CD4-positive, alpha-beta T cell treated with Interleukin-4 for 1 hour (primary cell): ENCODE data around the gene SUSD2.
"Not testable (repeated sequence)": the region's sequence is repeated elsewhere in the genome, so short reads cannot be mapped to it uniquely, and the experiment has no call there.

Experiments
- DNase-seq, 2 donors: peaks; one replicate each; pipeline ENCODE4 v3.0.0-alpha.2; 2020 to 2022

Gene SUSD2

DNA sequence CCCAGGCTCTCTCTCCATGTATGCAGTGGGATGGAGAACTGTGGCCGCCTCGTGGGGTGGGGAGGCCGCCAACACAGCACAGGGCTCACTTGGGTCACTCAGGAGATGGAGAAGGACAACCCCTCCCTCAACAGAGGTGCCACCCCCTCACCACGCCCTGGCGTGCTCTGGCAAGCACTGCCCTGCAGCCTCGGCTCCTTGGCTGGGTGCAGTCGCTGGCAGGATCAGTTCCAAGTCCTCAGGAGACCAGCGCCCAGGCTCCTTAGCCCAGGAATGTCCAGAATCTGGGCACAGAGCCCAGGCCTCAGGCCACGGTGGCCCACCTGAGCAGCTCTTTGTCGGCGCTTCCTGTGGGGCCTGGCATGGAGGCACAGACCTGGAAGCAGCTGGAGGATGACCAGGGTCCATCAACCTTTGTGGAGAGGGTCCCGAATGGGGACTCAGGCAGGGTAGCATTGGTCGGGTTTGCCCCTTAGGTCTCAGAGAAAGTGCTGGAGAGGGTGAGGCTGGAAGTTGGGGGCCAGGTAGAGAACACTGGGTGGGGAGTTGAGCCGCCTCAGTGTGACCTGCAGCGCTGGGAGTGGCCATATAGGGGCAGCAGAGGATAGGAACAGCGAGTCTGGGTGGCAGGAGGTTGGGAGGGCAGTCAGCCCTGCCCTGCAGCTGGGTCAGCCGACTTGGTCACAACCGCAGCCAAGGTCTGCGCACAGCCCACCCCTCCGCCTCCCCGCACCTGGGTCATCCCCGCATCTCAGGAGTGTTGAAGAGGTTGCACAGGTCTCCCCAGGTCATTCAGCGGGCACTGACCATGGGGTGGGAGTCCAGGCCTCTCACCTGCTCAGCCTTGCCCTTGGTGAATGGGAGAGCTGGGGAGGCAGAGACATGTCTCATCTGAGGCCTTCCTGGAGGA is 8.2 kb downstream of the SUSD2 start:
- peak; percentile 38 to 48 for DNase-seq

DNA sequence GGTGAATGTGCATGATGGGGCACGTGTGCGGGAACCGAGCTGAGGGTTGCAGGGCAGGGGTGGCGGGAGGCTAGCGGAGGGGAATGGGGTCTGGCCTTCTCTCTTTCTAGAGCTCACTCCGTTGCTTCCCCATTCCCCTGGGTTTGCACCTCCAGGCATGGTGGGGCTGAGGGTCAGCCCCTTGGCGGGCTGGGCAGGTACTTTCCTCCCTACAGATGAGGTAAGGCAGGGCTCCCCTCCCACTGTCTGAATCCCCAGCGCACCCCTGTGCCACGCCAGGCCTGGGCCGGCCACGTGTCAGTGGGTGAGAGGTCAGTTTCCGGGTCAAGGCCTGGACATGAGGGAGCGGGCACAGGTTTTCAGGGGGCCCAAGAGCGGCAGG is 8.9 kb downstream of the SUSD2 start:
- DNase-seq, result no peak

DNA sequence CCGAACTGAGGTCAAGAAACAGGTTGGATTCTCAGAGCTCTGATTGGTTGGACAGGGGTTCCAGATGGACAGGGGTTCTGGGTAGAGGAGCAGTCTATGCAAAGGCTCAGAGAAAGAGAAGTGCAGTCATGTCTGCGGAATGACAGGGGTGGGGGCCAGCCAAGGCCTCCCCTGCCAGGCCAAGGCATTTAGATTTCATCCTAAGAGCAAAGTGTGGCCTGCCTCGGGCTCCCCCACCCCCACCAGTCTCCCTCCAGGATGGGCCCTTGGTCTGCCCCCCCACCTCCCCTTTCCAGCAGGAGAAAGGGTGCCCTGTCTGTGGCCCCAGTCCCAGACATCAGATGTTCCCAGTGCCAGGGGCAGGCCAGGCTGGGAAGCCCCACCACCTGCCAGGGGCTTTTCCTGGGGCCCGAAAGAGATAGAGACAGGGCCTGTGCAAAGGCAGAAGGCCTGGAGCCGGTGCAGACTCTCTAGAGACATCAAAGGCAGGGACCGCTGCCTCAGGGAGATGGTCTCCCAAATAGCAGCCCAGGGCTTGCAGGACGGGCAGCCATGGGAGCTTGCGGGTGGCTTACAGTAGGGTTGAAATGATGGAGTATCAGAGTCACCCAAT is 9.4 kb downstream of the SUSD2 start:
- no peak for DNase-seq

DNA sequence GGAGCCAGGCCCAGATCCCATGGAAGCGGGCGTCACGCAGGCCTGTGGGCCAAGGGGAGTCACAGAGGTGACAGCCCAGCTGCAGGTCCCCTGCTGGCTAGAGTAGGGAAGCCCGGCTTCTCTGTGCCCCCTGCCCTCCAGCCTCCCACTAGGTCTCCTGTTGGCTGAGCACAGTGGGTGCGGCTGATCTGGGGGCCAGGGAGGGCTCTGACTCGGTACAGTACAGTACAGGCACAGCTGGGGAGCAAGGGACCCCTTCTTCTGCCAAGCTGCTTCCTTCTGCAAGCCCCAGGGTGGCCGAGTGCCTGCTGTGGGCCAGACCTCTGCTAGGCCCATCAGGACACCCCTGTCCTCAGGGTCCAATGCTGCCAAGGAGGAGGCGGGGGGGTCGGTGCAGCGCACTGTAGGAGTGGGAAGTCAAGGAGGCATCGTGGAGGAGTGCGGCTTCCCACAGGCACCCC is 10.1 kb downstream of the SUSD2 start:
- no peak for DNase-seq

DNA sequence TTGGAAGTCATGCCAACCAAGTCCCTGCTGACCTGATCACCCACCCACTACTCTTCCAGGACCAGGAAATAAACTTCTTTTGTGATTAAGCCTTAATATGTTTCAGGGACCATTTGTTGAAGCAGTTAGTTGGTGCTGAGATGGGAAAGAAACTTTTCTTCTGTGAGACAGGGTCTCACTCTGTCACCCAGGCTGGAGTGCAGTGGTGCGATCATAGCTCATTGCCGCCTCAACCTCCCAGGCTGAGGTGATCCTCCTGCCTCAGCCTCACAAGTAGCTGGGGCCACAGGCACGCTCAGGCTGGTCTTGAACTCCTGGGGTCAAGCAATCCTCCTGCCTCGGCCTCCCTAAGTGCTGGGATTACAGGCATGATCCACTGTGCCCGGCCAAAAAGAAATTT is 10.6 kb downstream of the SUSD2 start:
- no peak for DNase-seq

DNA sequence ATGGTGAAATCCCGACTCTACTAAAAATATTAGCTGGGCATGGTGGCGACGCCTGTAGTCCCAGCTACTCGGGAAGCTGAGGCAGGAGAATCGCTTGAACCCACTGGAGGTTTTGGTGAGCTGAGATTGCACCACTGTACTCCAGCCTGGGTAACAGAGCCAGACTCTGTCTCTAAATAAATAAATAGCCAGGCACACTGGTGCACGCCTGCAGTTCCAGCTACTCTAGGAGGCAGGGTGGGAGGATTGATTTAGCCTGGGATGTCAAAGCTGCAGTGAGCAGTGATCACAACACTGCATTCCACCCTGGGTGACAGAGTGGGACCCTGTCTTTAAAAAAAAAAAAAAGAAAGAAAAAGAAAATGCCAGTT is 17.4 kb downstream of the SUSD2 start:
- DNase-seq, result no peak

DNA sequence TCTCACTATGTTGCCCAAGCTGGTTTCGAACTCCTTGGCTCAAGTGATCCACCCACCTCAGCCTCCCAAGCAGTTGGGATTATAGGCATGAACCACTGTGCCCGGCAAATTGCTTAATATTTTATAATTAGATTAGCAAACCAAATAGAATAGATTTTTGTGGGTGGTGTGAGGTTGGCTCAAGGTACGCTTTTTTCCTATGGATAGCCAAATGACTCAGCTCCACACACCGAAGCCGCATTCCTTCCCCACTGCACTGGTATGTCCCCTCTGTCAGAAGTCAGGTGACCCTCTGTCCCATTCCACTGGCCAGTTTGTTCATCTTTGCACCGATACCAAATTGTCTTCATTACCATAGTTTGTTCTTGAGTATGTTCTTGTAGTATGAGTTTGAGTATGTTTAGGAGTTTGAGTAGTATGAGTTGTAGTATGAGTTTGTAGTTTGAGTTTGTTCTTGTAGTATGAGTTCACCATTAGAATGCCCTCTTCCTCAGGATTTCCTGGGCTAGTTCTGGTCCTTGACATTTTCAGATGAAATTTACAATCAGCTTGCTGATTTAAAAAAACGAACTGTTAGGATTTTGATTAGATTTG is 19.4 kb downstream of the SUSD2 start:
- no peak for DNase-seq

DNA sequence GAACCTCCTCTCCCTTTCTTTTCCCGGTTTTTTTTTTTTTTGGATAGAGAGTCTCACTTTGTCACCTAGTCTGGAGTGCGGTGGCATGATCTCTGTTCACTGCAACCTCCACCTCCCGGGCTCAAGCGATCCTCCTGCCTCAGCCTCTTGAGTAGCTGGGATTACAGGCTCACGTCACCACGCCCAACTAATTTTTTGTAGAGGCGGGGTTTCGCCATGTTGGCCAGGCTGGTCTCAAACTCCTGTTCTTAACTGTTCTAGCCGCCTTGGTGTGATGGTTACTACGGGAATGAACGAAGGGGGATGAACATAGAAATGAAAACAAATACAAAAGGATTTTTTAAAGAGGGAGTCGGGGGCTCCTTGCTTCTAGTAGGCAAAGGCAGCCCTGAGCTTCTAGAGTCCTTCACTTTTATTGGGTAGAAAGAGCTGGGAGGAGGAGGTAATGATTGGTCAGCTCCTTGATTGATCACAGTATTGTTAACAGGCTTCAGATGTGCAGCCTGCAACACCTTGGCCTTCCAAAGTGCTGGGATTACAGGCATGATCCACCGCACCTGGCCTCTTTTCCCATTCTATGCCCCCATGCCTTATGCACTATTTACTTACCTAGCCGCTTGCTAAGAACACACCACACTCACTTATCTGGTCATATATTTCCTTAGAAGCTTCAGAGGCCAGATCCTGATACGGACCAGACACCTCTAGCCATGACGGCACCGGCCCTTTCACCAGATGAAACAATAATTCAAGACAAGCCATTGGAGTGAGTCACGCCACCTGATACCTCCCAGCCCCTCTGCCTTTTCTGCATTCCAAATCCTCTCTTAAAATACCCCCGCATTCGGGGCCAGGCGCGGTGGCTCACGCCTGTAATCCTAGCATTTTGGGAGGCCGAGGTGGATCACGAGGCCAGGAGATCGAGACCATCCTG is 20.7 kb downstream of the SUSD2 start:
- DNase-seq, result no peak

DNA sequence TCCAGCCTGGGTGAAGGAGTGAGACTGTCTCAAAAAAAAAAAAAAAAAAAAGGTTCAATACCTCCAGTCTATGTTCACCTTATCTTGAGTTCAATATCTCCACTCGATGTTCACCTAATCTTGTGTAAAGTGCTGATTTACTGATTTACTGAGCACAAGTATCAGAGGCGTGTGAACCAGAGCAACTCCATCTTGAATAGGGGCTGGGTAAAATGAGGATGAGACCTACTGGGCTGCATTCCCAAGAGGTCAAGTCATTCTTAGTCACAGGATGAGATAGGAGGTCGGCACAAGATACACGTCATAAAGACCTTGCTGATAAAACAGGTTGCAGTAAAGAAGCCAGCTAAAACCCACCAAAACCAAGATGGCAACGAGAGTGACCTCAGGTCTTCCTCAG is 22.6 kb downstream of the SUSD2 start:
- DNase-seq, result not testable (repeated sequence)

DNA sequence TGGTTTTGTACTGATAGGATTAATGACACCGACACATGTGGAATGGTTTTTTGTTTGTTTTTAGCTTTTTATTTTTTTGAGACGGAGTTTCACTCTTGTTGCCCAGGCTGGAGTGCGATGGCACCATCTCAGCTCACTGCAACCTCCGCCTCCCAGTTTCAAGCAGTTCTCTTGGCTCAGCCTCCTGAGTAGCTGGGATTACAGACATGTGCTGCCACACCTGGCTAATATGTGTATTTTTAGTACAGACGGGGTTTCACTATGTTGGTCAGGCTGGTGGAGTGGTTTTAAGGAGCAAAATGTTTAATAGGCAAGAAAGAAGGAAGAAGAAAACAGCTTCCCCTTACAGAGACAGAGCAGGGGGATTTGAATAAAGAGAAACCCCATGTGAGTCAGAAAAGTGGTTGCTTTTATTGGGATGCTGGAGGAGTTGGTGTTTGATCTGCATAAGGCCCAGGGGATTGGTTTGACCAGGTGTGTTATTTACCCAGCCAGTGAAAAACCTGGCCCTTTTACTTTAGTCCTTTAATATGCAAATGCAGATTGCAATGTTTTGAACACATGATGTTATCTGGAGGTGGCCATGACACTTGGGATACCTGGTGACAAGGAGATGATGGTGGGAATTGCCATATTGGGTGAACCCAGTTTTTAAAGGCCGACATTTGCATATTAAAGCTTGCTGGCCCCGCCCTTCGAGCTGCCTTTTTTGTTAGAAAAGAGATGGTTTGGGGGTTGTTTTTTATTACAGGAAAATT is 24.3 kb downstream of the SUSD2 start:
- DNase-seq, result no peak

DNA sequence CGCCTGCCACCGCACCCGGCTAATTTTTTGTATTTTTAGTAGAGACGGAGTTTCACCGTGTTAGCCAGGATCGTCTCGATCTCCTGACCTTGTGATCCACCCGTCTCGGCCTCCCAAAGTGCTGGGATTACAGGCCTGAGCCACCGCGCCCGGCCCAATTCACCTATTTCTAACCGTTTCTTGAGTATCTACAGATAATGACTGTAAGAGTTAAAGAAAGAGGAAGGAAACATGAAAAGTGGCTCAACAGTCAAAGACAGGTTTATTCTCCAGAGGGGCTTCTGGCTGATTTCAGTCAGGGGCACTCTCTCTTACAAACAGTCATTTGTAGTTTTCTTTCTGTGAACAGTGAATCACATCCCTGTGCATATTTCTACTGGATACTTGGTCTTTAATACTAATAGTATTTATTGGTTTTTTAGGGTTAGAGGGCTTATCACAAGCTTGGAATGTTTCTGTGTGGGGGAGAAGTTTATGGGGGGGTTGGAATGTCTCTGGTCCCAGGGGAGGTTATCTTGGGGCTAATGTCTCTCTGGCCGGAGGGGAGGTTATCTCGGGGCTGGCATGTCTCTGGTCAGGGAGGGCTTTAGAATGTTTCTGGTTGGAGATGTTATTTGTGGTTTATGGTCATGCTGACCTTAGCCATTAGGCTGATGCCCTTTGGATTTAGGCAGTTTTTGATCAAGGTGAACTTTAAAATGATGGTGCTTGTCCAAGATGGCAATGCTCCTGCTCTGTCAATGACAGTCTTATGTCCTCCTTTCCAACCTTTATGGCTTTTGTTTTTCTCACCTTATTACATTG is 25.4 kb downstream of the SUSD2 start:
- not testable (repeated sequence) for DNase-seq

DNA sequence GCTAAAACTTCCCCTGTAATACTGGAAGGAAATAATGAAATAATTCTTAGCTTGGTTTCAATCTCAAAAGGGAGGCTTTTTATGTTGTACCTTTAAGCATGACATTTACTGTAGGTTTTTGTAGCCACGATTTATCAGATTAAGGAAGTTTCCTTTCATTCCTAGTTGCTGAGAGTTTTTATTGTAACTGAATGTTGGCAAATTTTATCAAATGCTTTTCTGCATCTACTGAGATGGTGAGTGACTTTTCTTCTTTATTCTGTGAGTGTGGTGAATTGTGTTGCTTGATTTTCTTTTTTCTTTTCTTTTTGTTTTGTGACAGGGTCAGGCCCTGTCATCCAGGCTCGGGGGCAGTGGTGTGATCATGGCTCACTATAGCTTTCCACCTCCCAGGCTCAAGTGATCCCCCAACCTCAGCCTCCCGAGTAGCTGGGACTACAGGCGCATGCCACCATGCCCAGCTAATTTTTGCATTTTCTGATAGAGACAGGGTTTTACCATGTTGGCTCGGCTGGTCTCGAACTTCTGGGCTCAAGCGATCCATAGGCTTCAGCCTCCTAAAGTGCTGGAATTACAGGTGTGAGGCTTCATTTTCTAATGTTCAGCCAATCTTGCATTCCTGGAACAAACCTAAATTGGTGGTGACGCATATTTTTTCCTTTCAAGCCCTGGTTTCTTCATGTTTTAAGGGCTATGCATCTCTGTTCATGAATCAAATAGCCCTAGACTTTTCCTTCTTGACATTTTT is 26.2 kb downstream of the SUSD2 start:
- no peak for DNase-seq

DNA sequence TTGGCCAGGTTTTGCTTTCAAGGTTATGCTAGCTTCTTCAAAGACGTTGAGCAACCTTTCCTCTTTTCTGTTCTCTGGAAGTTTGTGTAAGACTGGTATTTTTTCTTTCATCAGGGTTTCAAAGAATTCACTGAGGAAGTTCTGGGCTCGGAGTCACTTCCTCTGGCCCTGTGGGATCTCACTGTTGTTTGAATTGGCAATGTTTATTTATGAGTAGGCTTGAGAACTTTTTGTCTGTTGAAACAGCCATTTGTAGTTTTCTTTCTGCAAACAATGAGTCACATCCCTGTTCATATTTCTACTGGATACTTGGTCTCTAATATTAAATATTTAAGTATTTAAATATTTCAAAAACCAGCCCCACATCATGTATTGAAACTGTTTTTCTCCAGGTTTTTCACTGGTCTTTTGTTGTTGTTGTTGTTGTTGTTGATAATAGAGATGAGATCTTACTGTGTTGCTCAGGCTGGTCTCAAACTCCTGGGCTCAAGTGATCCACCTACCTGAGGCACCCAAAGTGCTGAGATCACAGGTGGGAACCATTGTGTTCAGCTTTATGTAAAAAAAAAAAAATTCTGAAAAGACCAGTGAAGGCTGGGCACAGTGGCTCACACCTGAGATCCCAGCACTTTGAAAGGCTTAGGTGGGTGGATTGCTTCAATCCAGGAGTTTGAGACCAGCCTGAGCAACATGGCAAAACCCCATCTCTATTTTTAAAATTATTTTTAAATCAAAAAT is 26.9 kb downstream of the SUSD2 start:
- peak; percentile 38 to 67 for DNase-seq

DNA sequence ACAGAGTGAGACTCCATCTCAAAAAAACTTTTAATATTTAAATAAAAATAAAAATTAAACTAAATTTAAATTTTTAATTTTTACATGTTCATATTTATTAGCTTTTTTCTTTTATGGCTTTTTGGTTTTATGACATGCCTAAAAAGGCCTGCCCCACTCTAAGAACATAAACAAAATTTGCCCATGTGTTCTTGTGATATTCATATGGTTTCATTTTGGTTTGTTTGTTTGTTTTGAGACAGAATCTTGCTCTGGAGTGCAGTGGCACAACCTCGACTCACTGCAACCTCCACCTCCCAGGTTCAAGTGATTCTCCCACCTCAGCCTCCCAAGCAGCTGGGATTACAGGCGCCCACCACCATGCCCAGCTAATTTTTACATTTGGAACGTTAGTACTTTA is 27.7 kb downstream of the SUSD2 start:
- DNase-seq, result no peak

DNA sequence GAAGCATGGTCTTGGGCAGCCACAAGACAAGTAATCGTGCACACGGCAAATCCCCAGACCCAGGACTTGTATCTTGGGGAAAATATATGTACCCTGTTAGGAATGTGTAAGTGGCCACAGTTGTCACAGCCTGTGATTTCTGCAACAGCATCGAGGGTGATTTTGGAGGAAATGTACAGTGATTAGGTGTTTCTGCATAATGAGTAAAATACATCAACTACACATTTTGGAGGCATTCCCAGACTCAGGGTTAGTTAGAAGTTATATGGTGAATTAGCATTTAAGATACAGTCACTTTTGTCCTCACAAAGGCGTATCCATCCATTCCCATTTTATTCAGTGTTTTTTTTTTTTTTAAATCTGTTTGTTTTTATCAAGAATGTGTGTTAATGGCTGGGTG is 28.4 kb downstream of the SUSD2 start:
- DNase-seq, result no peak

DNA sequence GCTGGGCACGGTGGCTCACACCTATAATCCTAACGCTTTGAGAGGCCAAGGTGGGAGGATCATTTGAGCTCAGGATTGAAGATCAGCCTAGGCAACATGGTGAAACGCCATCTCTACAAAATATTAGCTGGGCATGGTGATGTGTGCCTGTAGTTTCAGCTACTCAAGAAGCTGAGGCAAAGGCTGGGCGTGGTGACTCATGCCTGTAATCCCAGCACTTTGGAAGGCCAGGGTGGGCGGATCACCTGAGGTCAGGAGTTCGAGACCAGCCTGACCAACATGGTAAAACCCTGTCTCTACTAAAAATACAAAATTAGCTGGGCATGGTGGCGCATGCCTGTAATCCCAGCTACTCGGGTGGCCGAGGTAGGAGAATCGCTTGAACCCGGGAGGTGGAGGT is 29.1 kb downstream of the SUSD2 start:
- not testable (repeated sequence) for DNase-seq

DNA sequence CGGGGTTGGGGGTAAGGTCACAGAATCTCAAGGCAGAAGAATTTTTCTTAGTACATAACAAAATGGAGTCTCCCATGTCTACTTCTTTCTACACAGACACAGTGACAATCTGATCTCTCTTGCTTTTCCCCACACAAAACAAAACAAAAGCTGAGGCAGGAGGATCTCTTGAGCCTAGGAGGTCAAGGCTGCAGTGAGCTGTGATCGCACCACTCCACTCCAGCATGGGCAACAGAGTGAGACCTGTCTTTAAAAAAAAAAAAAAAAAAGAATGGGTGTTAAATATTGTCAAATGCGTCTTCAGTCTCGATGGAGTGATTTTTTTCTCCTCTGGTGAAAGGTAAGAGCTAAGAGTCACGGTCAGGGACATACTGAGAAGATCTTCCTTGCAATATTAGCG is 30.4 kb downstream of the SUSD2 start:
- not testable (repeated sequence) for DNase-seq

DNA sequence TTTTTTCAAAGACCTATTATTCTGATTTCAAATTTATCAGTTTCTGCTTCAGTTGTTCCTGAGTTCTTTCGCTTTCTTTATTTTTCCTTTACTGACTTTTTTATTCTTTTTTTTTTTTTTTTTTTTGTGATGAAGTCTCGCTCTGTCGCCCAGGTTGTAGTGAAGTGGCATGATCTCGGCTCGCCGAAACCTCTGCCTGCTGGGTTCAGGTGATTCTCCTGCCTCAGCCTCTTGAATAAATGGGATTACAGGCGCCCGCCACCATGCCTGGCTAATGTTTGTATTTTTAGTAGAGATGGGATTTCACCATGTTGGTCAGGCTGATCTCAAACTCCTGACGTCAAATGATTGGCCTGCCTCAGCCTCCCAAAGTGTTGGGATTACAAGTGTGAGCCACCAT is 31.8 kb downstream of the SUSD2 start:
- DNase-seq, result not testable (repeated sequence)

DNA sequence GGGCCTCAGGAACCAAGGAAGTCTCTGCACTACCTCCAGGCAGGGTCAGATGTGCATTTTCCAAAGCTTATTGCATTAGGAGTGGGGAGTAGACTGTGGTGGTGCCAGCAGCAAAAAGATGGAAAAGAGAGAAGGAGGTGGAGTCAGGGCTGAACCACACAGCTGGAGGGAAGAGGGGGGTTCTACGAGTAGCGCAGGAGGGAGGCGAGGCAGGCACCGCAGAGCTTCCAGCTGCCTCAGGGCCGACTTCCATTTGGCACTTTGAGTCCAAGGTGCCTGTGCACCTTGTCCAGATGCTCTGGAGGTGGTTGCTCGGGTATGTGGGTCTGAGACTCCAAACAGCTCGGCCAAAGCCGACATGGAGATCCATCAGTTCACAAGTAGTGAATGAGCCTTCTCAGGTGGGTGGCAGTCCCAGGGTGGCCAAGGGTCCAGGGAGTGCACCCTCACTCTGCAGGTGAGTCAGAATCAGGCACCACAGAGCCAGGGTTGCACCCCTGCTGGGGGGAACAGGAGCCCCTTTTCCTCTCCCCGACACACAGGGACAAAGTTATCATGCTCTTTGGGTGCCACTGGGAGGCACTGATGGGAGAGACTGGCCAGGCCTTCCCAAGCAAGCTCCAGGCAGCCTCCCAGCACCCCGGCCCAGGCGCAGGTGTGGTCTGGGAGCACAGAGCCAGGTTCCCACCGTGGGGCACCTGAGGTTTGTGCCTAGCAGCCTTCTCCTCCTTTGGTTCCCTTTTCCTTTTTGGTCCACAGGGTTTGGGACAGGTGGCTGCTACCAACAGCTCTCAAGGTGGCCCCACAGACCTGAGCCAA is 33.4 kb downstream of the SUSD2 start:
- no peak for DNase-seq
